K562 (cell line): ENCODE data around the gene MAEL. TPM values are rescaled to one million over a fixed set of nuclear protein-coding genes. Genes with fewer than 3 reads are reported as not detected.

Experiments used
- ATF4 ChIP-seq: fragments of 450-650 bp; formaldehyde crosslinking; IDR thresholded peaks from 2 replicates; pipeline ENCODE4 v1.4.0; 2022; ENCODE audit warnings: mild to moderate bottlenecking, moderate library complexity
- CEBPB ChIP-seq: fragments of 450-650 bp; IDR thresholded peaks from 2 replicates; pipeline ENCODE4 v1.6.1; 2016; ENCODE audit warnings: missing genetic modification characterization, missing compliant biosample characterization
- ELF2 ChIP-seq: fragments of 250-450 bp; sonication (Bioruptor Pico); IDR thresholded peaks from 2 replicates; pipeline ENCODE4 v1.5.0; 2021; ENCODE audit warnings: mild to moderate bottlenecking
- FOXK2 ChIP-seq, 2 experiments: fragments of 450-650 bp; IDR thresholded peaks in 1 of 2; conservative IDR thresholded peaks in 1 of 2; 2 replicates each; pipeline ENCODE4 v1.6.1; 2016; ENCODE audit warnings: low read depth in 2 of 2, mild to moderate bottlenecking in 1 of 2
- GABPB1 ChIP-seq: sonication (generic); formaldehyde crosslinking; IDR thresholded peaks from 2 replicates; pipeline ENCODE4 v1.8.0; 2022; ENCODE audit warnings: mild to moderate bottlenecking, missing genetic modification reagents
- MAZ ChIP-seq, 2 experiments: fragments of 450-650 bp in 1 of 2; sonication (generic) in 1 of 2; formaldehyde crosslinking; IDR thresholded peaks in 1 of 2; conservative IDR thresholded peaks in 1 of 2; 2 replicates each; pipeline versions ENCODE4 v1.4.0 to v1.5.0; 2020; ENCODE audit warnings: mild to moderate bottlenecking in 1 of 2, missing genetic modification reagents in 1 of 2
- OTX1 ChIP-seq: fragments of 450-650 bp; formaldehyde crosslinking; IDR thresholded peaks from 2 replicates; pipeline ENCODE4 v1.4.0; 2022; ENCODE audit warnings: mild to moderate bottlenecking
- TEAD4 ChIP-seq, 2 experiments: sonication (generic) in 1 of 2; formaldehyde crosslinking in 1 of 2; IDR thresholded peaks; 2 replicates each; pipeline versions ENCODE4 v1.6.1 to v1.8.0; 2012 to 2022; ENCODE audit warnings: borderline replicate concordance in 1 of 2, inconsistent platforms in 1 of 2, low read length in 1 of 2, mild to moderate bottlenecking in 1 of 2, missing genetic modification reagents in 1 of 2
- TRIM24 ChIP-seq, 2 experiments: fragments of 450-650 bp; IDR thresholded peaks; 2 replicates each; pipeline ENCODE4 v1.6.1; 2016
- UBTF ChIP-seq, 2 experiments: IDR thresholded peaks; 2 replicates each; pipeline ENCODE4 v1.6.1; 2012; ENCODE audit warnings: improper control_type of control experiment in 2 of 2, low read depth in 2 of 2, low read length in 2 of 2, borderline replicate concordance in 1 of 2
- polyA plus RNA-seq, 8 experiments: library from polyadenylated mRNA; depleted of rRNA in 4 of 8; stranded (reverse) in 5 of 8; unstranded in 3 of 8; fragments of >200 nt; fragmentation: Nextera tagmentation in 2 of 8; fragmentation: Illumina TruSeq in 1 of 8; extraction: Ambion mirVana in 2 of 8; extraction: Trizol in 1 of 8; gene quantifications; 2 replicates each; pipeline versions ENCODE4 v1.2.1 to v1.2.3, GENCODE V29; 2011 to 2014; ENCODE audit warnings: inconsistent platforms in 1 of 8, missing spikeins in 1 of 8
- total RNA-seq, 7 experiments: library from RNA; depleted of rRNA in 6 of 7; stranded (reverse); fragments of >200 nt in 6 of 7; fragmentation: Illumina TruSeq in 2 of 7; extraction: Trizol in 2 of 7; gene quantifications; 2 replicates each; pipeline versions ENCODE4 v1.2.1 to v1.2.3, GENCODE V29; 2011 to 2021; ENCODE audit warnings: low replicate concordance in 1 of 7
- TF ChIP-seq, protein P1 (sequence below): IDR thresholded peaks from 2 replicates; pipeline ENCODE4 v1.6.1; 2012; ENCODE audit warnings: low read depth, low read length, improper control_type of control experiment, borderline replicate concordance
- TF ChIP-seq, protein P2 (sequence below), 2 experiments: fragments of 450-650 bp; formaldehyde crosslinking in 1 of 2; IDR thresholded peaks; 2 replicates each; pipeline versions ENCODE4 v1.4.0 to v1.6.1; 2014 to 2020; ENCODE audit warnings: mild to moderate bottlenecking in 2 of 2, borderline replicate concordance in 1 of 2, low read depth in 1 of 2

The MAEL gene
- total and polyA plus RNA-seq, 9 of the 15 experiments (the other 6 are each of a cell fraction or from before 2014, with no cell fraction given), result 0.11 to 1.9 (median 0.75) TPM

- TF ChIP-seq, protein P1, sequence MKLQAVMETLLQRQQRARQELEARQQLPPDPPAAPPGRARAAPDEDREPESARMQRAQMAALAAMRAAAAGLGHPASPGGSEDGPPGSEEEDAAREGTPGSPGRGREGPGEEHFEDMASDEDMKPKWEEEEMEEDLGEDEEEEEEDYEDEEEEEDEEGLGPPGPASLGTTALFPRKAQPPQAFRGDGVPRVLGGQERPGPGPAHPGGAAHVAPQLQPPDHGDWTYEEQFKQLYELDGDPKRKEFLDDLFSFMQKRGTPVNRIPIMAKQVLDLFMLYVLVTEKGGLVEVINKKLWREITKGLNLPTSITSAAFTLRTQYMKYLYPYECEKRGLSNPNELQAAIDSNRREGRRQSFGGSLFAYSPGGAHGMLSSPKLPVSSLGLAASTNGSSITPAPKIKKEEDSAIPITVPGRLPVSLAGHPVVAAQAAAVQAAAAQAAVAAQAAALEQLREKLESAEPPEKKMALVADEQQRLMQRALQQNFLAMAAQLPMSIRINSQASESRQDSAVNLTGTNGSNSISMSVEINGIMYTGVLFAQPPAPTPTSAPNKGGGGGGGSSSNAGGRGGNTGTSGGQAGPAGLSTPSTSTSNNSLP, result no peak
- TF ChIP-seq ATF4 (CRISPR knock-in tag) (no peak), FOXK2 (conservative IDR thresholded peaks at IDR 0.05 in 1 of 2, IDR thresholded peaks at IDR 0.05 in 1 of 2; ENCODE audit: low read depth in 2 of 2) (no peak; a peak in 1 of 4 replicates), ELF2 (no peak), MAZ (CRISPR knock-in tag; conservative IDR thresholded peaks at IDR 0.05 in 1 of 2, IDR thresholded peaks at IDR 0.05 in 1 of 2) (peak in 1 of 2 experiments; percentile 49; a peak in 1 of 4 replicates), OTX1 (CRISPR knock-in tag) (peak; percentile 68; the same call in 1 of the 2 replicates), CEBPB (tag) (no peak), GABPB1 (CRISPR knock-in tag) (0 out of 2 replicates have a peak, but pooled peaks have one; percentile 52), TRIM24 (IDR thresholded peaks at IDR 0.05) (0 out of 4 replicates have a peak, but pooled peaks of 1 of the 2 experiments have one; percentile 8), UBTF (IDR thresholded peaks at IDR 0.05; ENCODE audit: borderline replicate concordance in 1 of 2, low read depth in 2 of 2, low read length in 2 of 2) (no peak), TEAD4 (IDR thresholded peaks at IDR 0.05; ENCODE audit: low read length) (peak; percentile 37; the same call in 1 of the 2 replicates), TEAD4 (CRISPR knock-in tag; IDR thresholded peaks at IDR 0.05; ENCODE audit: borderline replicate concordance) (no peak)
- TF ChIP-seq, protein P2, sequence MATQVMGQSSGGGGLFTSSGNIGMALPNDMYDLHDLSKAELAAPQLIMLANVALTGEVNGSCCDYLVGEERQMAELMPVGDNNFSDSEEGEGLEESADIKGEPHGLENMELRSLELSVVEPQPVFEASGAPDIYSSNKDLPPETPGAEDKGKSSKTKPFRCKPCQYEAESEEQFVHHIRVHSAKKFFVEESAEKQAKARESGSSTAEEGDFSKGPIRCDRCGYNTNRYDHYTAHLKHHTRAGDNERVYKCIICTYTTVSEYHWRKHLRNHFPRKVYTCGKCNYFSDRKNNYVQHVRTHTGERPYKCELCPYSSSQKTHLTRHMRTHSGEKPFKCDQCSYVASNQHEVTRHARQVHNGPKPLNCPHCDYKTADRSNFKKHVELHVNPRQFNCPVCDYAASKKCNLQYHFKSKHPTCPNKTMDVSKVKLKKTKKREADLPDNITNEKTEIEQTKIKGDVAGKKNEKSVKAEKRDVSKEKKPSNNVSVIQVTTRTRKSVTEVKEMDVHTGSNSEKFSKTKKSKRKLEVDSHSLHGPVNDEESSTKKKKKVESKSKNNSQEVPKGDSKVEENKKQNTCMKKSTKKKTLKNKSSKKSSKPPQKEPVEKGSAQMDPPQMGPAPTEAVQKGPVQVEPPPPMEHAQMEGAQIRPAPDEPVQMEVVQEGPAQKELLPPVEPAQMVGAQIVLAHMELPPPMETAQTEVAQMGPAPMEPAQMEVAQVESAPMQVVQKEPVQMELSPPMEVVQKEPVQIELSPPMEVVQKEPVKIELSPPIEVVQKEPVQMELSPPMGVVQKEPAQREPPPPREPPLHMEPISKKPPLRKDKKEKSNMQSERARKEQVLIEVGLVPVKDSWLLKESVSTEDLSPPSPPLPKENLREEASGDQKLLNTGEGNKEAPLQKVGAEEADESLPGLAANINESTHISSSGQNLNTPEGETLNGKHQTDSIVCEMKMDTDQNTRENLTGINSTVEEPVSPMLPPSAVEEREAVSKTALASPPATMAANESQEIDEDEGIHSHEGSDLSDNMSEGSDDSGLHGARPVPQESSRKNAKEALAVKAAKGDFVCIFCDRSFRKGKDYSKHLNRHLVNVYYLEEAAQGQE (IDR thresholded peaks at IDR 0.05; ENCODE audit: borderline replicate concordance), result peak; percentile 81
- TF ChIP-seq, protein P2 (CRISPR knock-in tag; IDR thresholded peaks at IDR 0.05; ENCODE audit: low read depth), result no peak
These were observed 70.1 kb downstream of the MAEL start (continued) for GRCh38 chr1:167059045-167059808.
